CD4-positive, CD25-positive, alpha-beta regulatory T cell (primary cell): ENCODE results near the gene BCOR. TPM values are rescaled to one million over a fixed set of nuclear protein-coding genes. Genes with fewer than 3 reads are reported as not detected.

Source experiments
- ATAC-seq, 2 donors: fragments of 150-1000 bp; cut with Tn5 transposase; one replicate each; pipeline ENCODE4 v1.10.0; 2021; ENCODE audit warnings: low read depth in 2 of 2, moderate number of reproducible peaks in 2 of 2, moderate library complexity in 1 of 2
- DNase-seq, 3 donors: peaks; one replicate each; pipeline versions ENCODE4 v3.0.0 to v3.0.0-alpha.2; 2012 to 2022; ENCODE audit warnings: mixed read lengths in 1 of 3
- H3K27ac ChIP-seq: one replicate; pipeline ENCODE4 v1.7.0; 2013; ENCODE audit warnings: mild to moderate bottlenecking, low read length; ENCODE audit not compliant: insufficient read depth, poor library complexity, severe bottlenecking
- H3K27me3 ChIP-seq: one replicate; pipeline ENCODE4 v1.7.0; 2013; ENCODE audit warnings: low read length; ENCODE audit not compliant: control insufficient read depth, insufficient read depth
- H3K36me3 ChIP-seq: one replicate; pipeline ENCODE4 v1.7.0; 2013; ENCODE audit warnings: mild to moderate bottlenecking, low read length, moderate library complexity; ENCODE audit not compliant: control insufficient read depth, insufficient read depth
- H3K4me1 ChIP-seq: 2 replicates; pipeline ENCODE4 v1.7.0; 2013; ENCODE audit warnings: mild to moderate bottlenecking, low read length; ENCODE audit not compliant: insufficient read depth, control insufficient read depth, poor library complexity, severe bottlenecking
- H3K4me3 ChIP-seq: one replicate; pipeline ENCODE4 v1.7.0; 2013; ENCODE audit warnings: low read depth, mild to moderate bottlenecking, low read length, moderate library complexity
- H3K9me3 ChIP-seq, 2 experiments: 1 replicate in 1 of 2; 2 replicates in 1 of 2; pipeline ENCODE4 v1.7.0; 2013; ENCODE audit warnings: low read length in 2 of 2, mild to moderate bottlenecking in 1 of 2, moderate library complexity in 1 of 2; ENCODE audit not compliant: control insufficient read depth in 2 of 2
- H3K27ac Mint-ChIP-seq, 3 donors: one replicate each; pipeline ENCODE4 v1.8.0; 2020 to 2022; ENCODE audit warnings: mild to moderate bottlenecking in 3 of 3, mixed read lengths in 3 of 3, moderate library complexity in 2 of 3
- H3K27me3 Mint-ChIP-seq: one replicate; pipeline ENCODE4 v1.8.0; 2022; ENCODE audit warnings: mild to moderate bottlenecking, mixed read lengths
- H3K36me3 Mint-ChIP-seq: one replicate; pipeline ENCODE4 v1.8.0; 2020; ENCODE audit warnings: mixed read lengths
- H3K4me1 Mint-ChIP-seq, 4 donors: one replicate each; pipeline ENCODE4 v1.8.0; 2020 to 2022; ENCODE audit warnings: mixed read lengths in 4 of 4, mild to moderate bottlenecking in 1 of 4
- H3K4me3 Mint-ChIP-seq, 4 donors: one replicate each; pipeline ENCODE4 v1.8.0; 2020 to 2022; ENCODE audit warnings: mild to moderate bottlenecking in 4 of 4, mixed read lengths in 4 of 4, moderate library complexity in 3 of 4
- H3K9me3 Mint-ChIP-seq, 7 donors: one replicate each; pipeline ENCODE4 v1.8.0; 2020 to 2022; ENCODE audit warnings: mixed read lengths in 7 of 7, mild to moderate bottlenecking in 3 of 7, moderate library complexity in 2 of 7
- polyA plus RNA-seq, 4 donors: library from polyadenylated mRNA; unstranded; fragments of 300-500 nt; fragmentation: Illumina TruSeq; gene quantifications; one replicate each; pipeline ENCODE4 v1.2.3, GENCODE V29; 2021
- total RNA-seq: library from RNA; stranded (reverse); gene quantifications from one replicate; pipeline ENCODE4 v1.2.3, GENCODE V29; 2022

Gene BCOR
- total and polyA plus RNA-seq, 5 donors from 2014 or later: 2.5 to 38.0 (median 3.8) TPM

DNA sequence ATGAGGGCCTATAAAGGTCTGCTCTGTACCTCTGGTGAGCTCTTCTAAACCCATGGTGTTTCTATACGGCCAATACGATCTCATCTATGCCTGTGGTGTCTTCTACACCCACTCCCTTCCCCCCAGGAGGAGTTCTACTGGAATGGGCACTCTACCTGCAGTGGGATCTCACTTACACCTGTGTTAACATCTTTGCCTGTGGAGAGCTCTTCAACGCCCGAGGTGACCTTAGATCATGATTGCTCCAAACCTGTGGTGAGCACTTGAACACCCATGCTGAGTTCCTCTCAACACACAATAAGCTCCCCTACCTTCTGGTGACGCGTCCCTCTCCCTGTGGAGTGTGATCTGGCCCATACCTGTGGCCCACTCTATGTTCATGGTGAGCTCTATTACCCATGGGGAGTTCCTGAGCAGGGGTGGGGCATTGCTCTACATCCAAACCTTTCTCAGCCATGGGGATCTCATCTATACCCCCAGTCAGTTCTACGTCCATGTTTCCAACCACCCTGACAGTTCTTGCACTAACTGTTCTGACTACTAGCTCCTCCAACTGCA is 48.6 kb downstream of the BCOR start:
- peaks cover 0 to 39% (median 5%) of the 10 kb centered on the region in 7 donors for H3K9me3 Mint-ChIP-seq
- peaks cover 52% of the 10 kb centered on the region for H3K36me3 Mint-ChIP-seq
- H3K27me3 Mint-ChIP-seq: no peaks in the 10 kb centered on the region
- ATAC-seq (no peak), DNase-seq (no peak)
- H3K4me1 Mint-ChIP-seq: no peaks in the 10 kb centered on the region
- no peak overlapping the region for H3K4me3 ChIP-seq
- H3K36me3 ChIP-seq: peaks cover 55% of the 10 kb centered on the region
- no peaks in the 10 kb centered on the region for H3K4me1 ChIP-seq
- H3K27ac ChIP-seq: no peak overlapping the region
- H3K9me3 ChIP-seq: peaks cover 28 to 34% of the 10 kb centered on the region in 2 experiments
- no peaks in the 10 kb centered on the region for H3K27me3 ChIP-seq
- no peak overlapping the region for H3K27ac Mint-ChIP-seq
- no peak overlapping the region for H3K4me3 Mint-ChIP-seq

DNA sequence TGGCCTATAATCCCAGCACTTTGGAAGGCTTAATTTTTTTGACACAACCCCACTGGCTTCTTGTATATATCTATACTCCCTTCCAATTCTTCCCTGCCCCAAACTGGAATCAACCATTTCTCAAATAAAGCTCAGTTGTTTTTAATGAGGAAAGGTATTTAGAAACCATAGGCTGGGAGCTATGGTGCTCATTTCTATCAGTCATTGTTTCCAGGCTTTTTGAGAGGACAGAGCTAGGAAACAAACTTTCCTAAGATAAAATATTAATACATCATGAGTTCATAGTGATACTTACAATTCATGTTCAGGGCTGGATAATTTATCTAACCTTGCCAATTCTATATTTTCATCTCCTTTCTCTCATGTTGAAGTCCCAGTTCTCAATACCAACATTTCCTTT is 50.3 kb downstream of the BCOR start:
- DNase-seq (no peak), ATAC-seq (no peak)
- no peaks in the 10 kb centered on the region for H3K27me3 ChIP-seq
- H3K9me3 Mint-ChIP-seq: peaks cover 0 to 28% (median 5%) of the 10 kb centered on the region in 7 donors
- H3K9me3 ChIP-seq: peaks cover 22 to 23% of the 10 kb centered on the region in 2 experiments
- peaks cover 40% of the 10 kb centered on the region for H3K36me3 ChIP-seq
- H3K36me3 Mint-ChIP-seq: peaks cover 36% of the 10 kb centered on the region
- no peaks in the 10 kb centered on the region for H3K4me1 Mint-ChIP-seq
- H3K4me1 ChIP-seq: no peaks in the 10 kb centered on the region
- no peak overlapping the region for H3K27ac ChIP-seq
- no peaks in the 10 kb centered on the region for H3K27me3 Mint-ChIP-seq
- H3K4me3 Mint-ChIP-seq: no peak overlapping the region
- no peak overlapping the region for H3K27ac Mint-ChIP-seq
- H3K4me3 ChIP-seq: no peak overlapping the region

DNA sequence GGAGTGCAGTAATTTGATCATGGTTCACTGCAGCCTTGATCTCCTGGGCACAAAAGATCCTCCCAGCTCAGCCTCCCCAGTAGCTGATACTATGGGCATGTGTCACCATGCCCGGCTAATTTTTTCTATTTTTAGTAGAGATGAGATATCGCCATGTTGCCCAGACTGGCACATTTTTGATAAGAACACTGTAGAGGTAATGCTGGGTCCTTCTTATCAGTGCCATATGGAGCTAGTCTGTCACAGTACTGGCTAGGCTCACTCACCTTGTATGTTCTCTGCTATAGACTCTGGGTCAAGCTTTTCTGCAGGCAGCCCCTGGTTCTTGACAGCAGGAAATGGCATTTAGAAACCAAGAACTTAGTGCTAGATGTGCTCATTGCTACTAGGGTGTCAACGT is 53.9 kb downstream of the BCOR start:
- no peaks in the 10 kb centered on the region for H3K27me3 Mint-ChIP-seq
- no peaks in the 10 kb centered on the region for H3K27me3 ChIP-seq
- H3K9me3 ChIP-seq: no peaks in the 10 kb centered on the region
- peaks cover 3% of the 10 kb centered on the region for H3K4me1 ChIP-seq
- peaks cover 0 to 5% (median 0%) of the 10 kb centered on the region in 7 donors for H3K9me3 Mint-ChIP-seq
- H3K27ac ChIP-seq: no peak overlapping the region
- H3K36me3 ChIP-seq: peaks cover 4% of the 10 kb centered on the region
- no peak overlapping the region for H3K4me3 ChIP-seq
- no peak overlapping the region for H3K4me3 Mint-ChIP-seq
- DNase-seq: no peak
- H3K27ac Mint-ChIP-seq: no peak overlapping the region
- peaks cover 0 to 20% (median 10%) of the 10 kb centered on the region in 4 donors for H3K4me1 Mint-ChIP-seq
- ATAC-seq: no peak
- peaks cover 4% of the 10 kb centered on the region for H3K36me3 Mint-ChIP-seq

DNA sequence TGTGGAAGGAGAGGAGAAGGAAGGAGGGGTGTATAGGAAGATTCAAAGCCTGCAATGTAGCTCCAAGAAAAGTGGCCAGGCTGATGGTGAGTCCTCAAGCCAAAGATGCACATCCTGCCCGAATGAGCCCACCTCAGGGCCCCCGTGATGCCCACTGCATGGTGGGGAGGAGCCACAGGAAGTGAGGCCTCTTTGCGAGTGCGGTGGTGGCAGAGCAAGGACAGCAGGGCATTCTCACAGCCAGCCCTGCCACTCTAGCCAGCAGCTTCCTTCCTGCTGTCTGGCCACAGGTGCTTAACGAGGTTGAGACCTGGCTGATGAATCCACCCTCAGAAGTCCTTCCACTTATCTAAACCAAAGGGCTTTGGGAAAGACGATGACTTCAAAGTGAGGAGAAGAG is 55.8 kb downstream of the BCOR start:
- H3K4me3 Mint-ChIP-seq: no peak overlapping the region
- DNase-seq: no peak

DNA sequence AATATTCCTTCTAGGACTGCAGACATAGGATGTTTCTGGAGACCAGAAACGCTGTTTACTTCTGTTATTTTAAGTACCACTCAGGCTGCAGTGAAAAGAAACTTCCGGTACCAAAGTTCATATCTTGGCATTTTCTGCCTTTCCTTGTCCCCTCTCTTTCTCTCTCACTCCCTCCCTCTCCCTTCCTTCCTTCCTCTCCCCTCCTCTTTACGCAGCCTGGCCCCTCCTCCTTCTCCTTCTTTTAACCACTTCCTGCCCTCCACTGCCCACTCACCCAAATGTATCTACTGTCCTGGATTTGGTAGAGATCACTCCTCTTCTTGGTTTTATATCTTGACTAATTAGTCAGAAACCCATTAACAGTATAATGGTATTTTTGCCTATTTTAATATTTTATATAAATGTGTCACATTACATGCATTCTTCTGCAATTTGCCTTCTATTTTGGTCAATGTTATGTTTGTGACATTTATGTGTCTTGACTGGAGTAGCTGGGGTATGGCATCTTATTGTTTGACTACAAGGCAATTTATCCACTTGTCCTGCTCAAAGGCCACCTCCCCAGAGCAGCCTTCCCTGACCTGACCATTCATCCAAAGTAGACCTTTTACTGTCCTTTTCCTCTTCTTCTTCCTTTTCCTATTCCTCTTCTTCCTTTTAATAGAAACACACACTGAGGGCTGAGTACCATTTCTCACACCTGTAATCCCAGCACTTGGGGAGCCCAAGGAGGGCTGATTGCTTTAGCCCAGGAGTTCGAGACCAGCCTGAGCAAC is 56.9 kb downstream of the BCOR start:
- Mint-ChIP-seq H3K4me3 (peak overlapping the region in 1 of 4 donors; percentile 49), H3K9me3 (peaks cover 0 to 6% (median 0%) of the 10 kb centered on the region in 7 donors), H3K4me1 (peaks cover 0 to 20% (median 10%) of the 10 kb centered on the region in 4 donors), H3K27me3 (no peaks in the 10 kb centered on the region), H3K27ac (peak overlapping the region in 1 of 3 donors; percentile 31), H3K36me3 (no peaks in the 10 kb centered on the region)
- Histone ChIP-seq H3K4me1 (peaks cover 3% of the 10 kb centered on the region), H3K27me3 (no peaks in the 10 kb centered on the region), H3K4me3 (no peak overlapping the region), H3K27ac (no peak overlapping the region), H3K36me3 (no peaks in the 10 kb centered on the region), H3K9me3 (no peaks in the 10 kb centered on the region)
- DNase-seq (peak in 1 of 3 donors; percentile 20), ATAC-seq (no peak)

More for the DNA sequence above, 55.8 kb downstream of the BCOR start:
- H3K27ac ChIP-seq: no peak overlapping the region
- no peak for ATAC-seq
- H3K27me3 ChIP-seq: no peaks in the 10 kb centered on the region
- H3K4me1 ChIP-seq: peaks cover 3% of the 10 kb centered on the region
- H3K4me3 ChIP-seq: no peak overlapping the region
- Mint-ChIP-seq H3K27me3 (no peaks in the 10 kb centered on the region), H3K36me3 (no peaks in the 10 kb centered on the region), H3K27ac (peak overlapping the region in 1 of 3 donors; percentile 31), H3K9me3 (peaks cover 0 to 6% (median 0%) of the 10 kb centered on the region in 7 donors), H3K4me1 (peaks cover 0 to 20% (median 10%) of the 10 kb centered on the region in 4 donors)
- no peaks in the 10 kb centered on the region for H3K36me3 ChIP-seq
- H3K9me3 ChIP-seq: no peaks in the 10 kb centered on the region

DNA sequence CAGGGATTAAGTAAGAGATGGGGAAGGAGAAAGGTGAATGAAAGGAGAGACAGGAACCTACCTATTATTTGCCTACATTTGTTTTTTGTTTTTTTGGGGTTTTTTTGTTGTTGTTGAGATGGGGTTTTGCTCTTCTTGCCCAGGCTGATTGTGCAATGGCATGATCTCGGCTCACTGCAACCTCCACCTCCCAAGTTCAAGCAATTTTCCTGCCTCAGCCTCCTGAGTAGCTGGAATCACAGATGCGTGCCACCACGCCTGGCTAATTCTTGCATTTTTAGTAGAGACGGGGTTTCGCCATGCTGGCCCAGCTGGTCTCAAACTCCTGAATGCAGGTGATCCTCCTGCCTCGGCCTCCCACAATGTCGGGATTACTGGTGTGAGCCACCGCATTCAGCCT is 57.9 kb downstream of the BCOR start:
- Mint-ChIP-seq H3K27me3 (no peaks in the 10 kb centered on the region), H3K36me3 (no peaks in the 10 kb centered on the region), H3K4me3 (no peak overlapping the region), H3K4me1 (peaks cover 0 to 20% (median 10%) of the 10 kb centered on the region in 4 donors), H3K9me3 (peaks cover 0 to 6% (median 0%) of the 10 kb centered on the region in 7 donors), H3K27ac (no peak overlapping the region)
- H3K27ac ChIP-seq: no peak overlapping the region
- H3K36me3 ChIP-seq: no peaks in the 10 kb centered on the region
- DNase-seq: no peak
- no peak for ATAC-seq
- H3K4me1 ChIP-seq: peaks cover 3% of the 10 kb centered on the region
- H3K27me3 ChIP-seq: no peaks in the 10 kb centered on the region
- no peaks in the 10 kb centered on the region for H3K9me3 ChIP-seq
- no peak overlapping the region for H3K4me3 ChIP-seq

DNA sequence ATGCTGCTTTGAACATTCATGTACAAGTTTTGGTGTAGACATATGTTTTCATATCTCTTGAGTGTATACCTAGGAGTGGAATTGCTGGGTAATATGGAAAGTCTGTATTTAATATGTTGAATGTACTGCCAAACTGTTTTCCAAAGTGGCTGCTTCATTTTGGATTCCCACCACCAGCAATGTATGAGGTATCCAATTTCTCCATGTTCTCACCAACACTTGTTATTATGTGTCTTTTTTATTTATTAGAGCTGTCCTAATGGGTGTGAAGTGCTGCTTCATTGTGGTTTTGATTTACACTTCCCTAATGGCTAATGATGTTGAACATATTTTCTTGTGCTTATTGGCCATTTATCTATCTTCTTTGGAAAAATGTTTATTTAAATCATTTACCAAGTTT is 60.4 kb downstream of the BCOR start:
- H3K9me3 Mint-ChIP-seq: peaks cover 0 to 6% (median 0%) of the 10 kb centered on the region in 7 donors
- peaks cover 0 to 20% (median 10%) of the 10 kb centered on the region in 4 donors for H3K4me1 Mint-ChIP-seq
- no peak for ATAC-seq

More for the DNA sequence above, 60.4 kb downstream of the BCOR start:
- Mint-ChIP-seq H3K27ac (no peak overlapping the region), H3K27me3 (no peaks in the 10 kb centered on the region), H3K36me3 (no peaks in the 10 kb centered on the region), H3K4me3 (no peak overlapping the region)
- DNase-seq: no peak
- H3K27me3 ChIP-seq: no peaks in the 10 kb centered on the region
- H3K27ac ChIP-seq: no peak overlapping the region
- H3K4me3 ChIP-seq: no peak overlapping the region
- H3K36me3 ChIP-seq: no peaks in the 10 kb centered on the region
- H3K4me1 ChIP-seq: peaks cover 3% of the 10 kb centered on the region
- no peaks in the 10 kb centered on the region for H3K9me3 ChIP-seq
